K562 (cell line): Measurements from ENCODE around the gene RPL38. TPM values are rescaled to one million over a fixed set of nuclear protein-coding genes. Genes with fewer than 3 reads are reported as not detected.

Experiments used
- ARID2 ChIP-seq: fragments of 450-650 bp; IDR thresholded peaks from 2 replicates; pipeline ENCODE4 v1.6.1; 2017; ENCODE audit warnings: antibody characterized with exemption, mild to moderate bottlenecking
- CHD7 ChIP-seq: fragments of 200-600 bp; sonication (generic); IDR thresholded peaks from one replicate; pipeline ENCODE4 v1.6.1; 2012; ENCODE audit warnings: mild to moderate bottlenecking, low read depth, low read length, inconsistent platforms
- PREB ChIP-seq: sonication (generic); formaldehyde crosslinking; IDR thresholded peaks from 2 replicates; pipeline ENCODE4 v1.8.1; 2023; ENCODE audit warnings: mild to moderate bottlenecking, missing genetic modification reagents
- RBM25 ChIP-seq: fragments of 200-400 bp; formaldehyde crosslinking; IDR thresholded peaks from 2 replicates; pipeline ENCODE4 v1.6.1; 2018; ENCODE audit warnings: low read length, low read depth, moderate library complexity; ENCODE audit not compliant: severe bottlenecking
- SMC3 ChIP-seq: conservative IDR thresholded peaks from 2 replicates; pipeline ENCODE4 v1.6.1; 2011; ENCODE audit warnings: low read depth, low read length, improper control_type of control experiment; ENCODE audit not compliant: insufficient read depth
- YY1 ChIP-seq, 3 experiments: IDR thresholded peaks; 2 replicates each; pipeline ENCODE4 v1.6.1; 2011; ENCODE audit warnings: low read length in 2 of 3, mild to moderate bottlenecking in 2 of 3, moderate library complexity in 2 of 3, borderline replicate concordance in 1 of 3, control low read depth in 1 of 3, low read depth in 1 of 3; ENCODE audit not compliant: insufficient read depth in 3 of 3, insufficient replicate concordance in 2 of 3, control insufficient read depth in 1 of 3, insufficient read length in 1 of 3; ENCODE audit errors: extremely low read depth in 1 of 3
- ZNF639 ChIP-seq, 2 experiments: fragments of 200-800 bp in 1 of 2; sonication (Bioruptor generic) in 1 of 2; sonication (generic) in 1 of 2; formaldehyde crosslinking in 1 of 2; IDR thresholded peaks in 1 of 2; conservative IDR thresholded peaks in 1 of 2; 2 replicates each; pipeline versions ENCODE4 v1.5.0 to v1.6.1; 2016 to 2020; ENCODE audit warnings: missing compliant biosample characterization in 1 of 2, missing genetic modification characterization in 1 of 2, missing genetic modification reagents in 1 of 2
- ZNF766 ChIP-seq: fragments of 200-800 bp; sonication (Bioruptor generic); conservative IDR thresholded peaks from 2 replicates; pipeline ENCODE4 v1.6.1; 2016; ENCODE audit warnings: missing genetic modification characterization, missing compliant biosample characterization
- polyA plus RNA-seq, 8 experiments: library from polyadenylated mRNA; depleted of rRNA in 4 of 8; stranded (reverse) in 5 of 8; unstranded in 3 of 8; fragments of >200 nt; fragmentation: Nextera tagmentation in 2 of 8; fragmentation: Illumina TruSeq in 1 of 8; extraction: Ambion mirVana in 2 of 8; extraction: Trizol in 1 of 8; gene quantifications; 2 replicates each; pipeline versions ENCODE4 v1.2.1 to v1.2.3, GENCODE V29; 2011 to 2014; ENCODE audit warnings: inconsistent platforms in 1 of 8, missing spikeins in 1 of 8
- total RNA-seq, 7 experiments: library from RNA; depleted of rRNA in 6 of 7; stranded (reverse); fragments of >200 nt in 6 of 7; fragmentation: Illumina TruSeq in 2 of 7; extraction: Trizol in 2 of 7; gene quantifications; 2 replicates each; pipeline versions ENCODE4 v1.2.1 to v1.2.3, GENCODE V29; 2011 to 2021; ENCODE audit warnings: low replicate concordance in 1 of 7

The RPL38 gene
- total and polyA plus RNA-seq, 9 of the 15 experiments (the other 6 are each of a cell fraction or from before 2014, with no cell fraction given) = 1,224 to 3,864 (median 1,939) TPM

- TF ChIP-seq ZNF766 (CRISPR knock-in tag) (no peak), CHD7 (no peak), PREB (CRISPR knock-in tag) (no peak), SMC3 (no peak), ZNF639 (CRISPR knock-in tag; conservative IDR thresholded peaks at IDR 0.05 in 1 of 2, IDR thresholded peaks at IDR 0.05 in 1 of 2) (no peak), ARID2 (no peak), RBM25 (no peak), YY1 (IDR thresholded peaks at IDR 0.05; ENCODE audit: borderline replicate concordance in 1 of 3, control insufficient read depth in 1 of 3, extremely low read depth in 1 of 3, insufficient read depth in 3 of 3, insufficient read length in 1 of 3, insufficient replicate concordance in 2 of 3, low read depth in 1 of 3, low read length in 2 of 3) (no peak)
Measured at GRCh38 chr17:74160656-74161502, 42.6 kb upstream of the RPL38 start (continued).
